SIG-M5 (cell line): ENCODE data around the gene ZDHHC18.

Source experiments
- DNase-seq: peaks from one replicate; lab custom pipeline; 2025; lab: John Stamatoyannopoulos, UW

Gene ZDHHC18

GRCh38 chr1:26826261-26827105, at the start of gene ZDHHC18:
ZDHHC18 (plus strand) TSS chr1:26826688; CDS start chr1:26826805, 117 bp downstream.
- no peak for DNase-seq

- no peak for DNase-seq
These were observed 47.3 kb upstream of the ZDHHC18 start for GRCh38 chr1:26779098-26779668.

- DNase-seq = no peak
These were observed 46.0 kb upstream of the ZDHHC18 start for GRCh38 chr1:26780344-26780957.

GRCh38 chr1:26781206-26781825, 45.2 kb upstream of the ZDHHC18 start:
- DNase-seq = no peak

GRCh38 chr1:26782521-26783212, 43.8 kb upstream of the ZDHHC18 start:
- no peak for DNase-seq

GRCh38 chr1:26783646-26784022, 42.9 kb upstream of the ZDHHC18 start:
- no peak for DNase-seq

GRCh38 chr1:26784023-26784871, 42.2 kb upstream of the ZDHHC18 start:
- DNase-seq = no peak

- no peak for DNase-seq
These were observed 41.6 kb upstream of the ZDHHC18 start for GRCh38 chr1:26784886-26785285.

GRCh38 chr1:26785611-26786436, 40.7 kb upstream of the ZDHHC18 start:
- DNase-seq = no peak

GRCh38 chr1:26786437-26787380, 39.8 kb upstream of the ZDHHC18 start:
- no peak for DNase-seq

GRCh38 chr1:26787381-26787705, 39.1 kb upstream of the ZDHHC18 start:
- no peak for DNase-seq

- no peak for DNase-seq
These were observed 38.6 kb upstream of the ZDHHC18 start, which contains the start of gene PIGV for GRCh38 chr1:26787706-26788514. PIGV (plus strand) TSS chr1:26787950; CDS start chr1:26790816, 2,866 bp downstream.

GRCh38 chr1:26788515-26788785, 38.0 kb upstream of the ZDHHC18 start:
- no peak for DNase-seq

GRCh38 chr1:26788836-26789611, 37.5 kb upstream of the ZDHHC18 start:
- no peak for DNase-seq

- no peak for DNase-seq
These were observed 36.9 kb upstream of the ZDHHC18 start for GRCh38 chr1:26789612-26789865.

GRCh38 chr1:26789931-26790330, 36.6 kb upstream of the ZDHHC18 start:
- no peak for DNase-seq

- no peak for DNase-seq
These were observed 35.9 kb upstream of the ZDHHC18 start for GRCh38 chr1:26790551-26790953.

GRCh38 chr1:26791148-26791547, 35.3 kb upstream of the ZDHHC18 start:
- DNase-seq = no peak
